IMR-90 (cell line): ENCODE measurements around the gene EPC1. TPM values are rescaled to one million over a fixed set of nuclear protein-coding genes. Genes with fewer than 3 reads are reported as not detected.

ENCODE experiments used
- ATAC-seq: fragments of 200-7000 bp; cut with Tn5 transposase; 2 replicates; pipeline ENCODE4 v1.9.1; 2020; ENCODE audit warnings: low read depth, mild to moderate bottlenecking, moderate library complexity
- BruUV-seq: library from RNA; stranded (reverse); fragments of 400-500 nt; replicated peaks from 2 replicates; lab custom pipeline; 2021; lab: Mats Ljungman, UMichigan
- CTCF ChIA-PET: fragments of 300-600 bp; formaldehyde crosslinking; extraction: SDS; loops from one replicate; lab custom pipeline; 2021; ENCODE audit warnings: antibody characterized with exemption; lab: Yijun Ruan, JAX
- POLR2A ChIA-PET: fragments of 300-600 bp; sonication (Branson Sonifier 250); formaldehyde crosslinking; loops from one replicate; lab custom pipeline; 2022; ENCODE audit warnings: antibody characterized with exemption; ENCODE audit not compliant: unreplicated experiment; lab: Charles Lee
- DNase-seq: peaks from one replicate; pipeline ENCODE4 v3.0.0; 2013
- H2AFZ ChIP-seq: replicated peaks from 2 replicates; pipeline ENCODE3; 2013; ENCODE audit warnings: low read length, mild to moderate bottlenecking; ENCODE audit not compliant: poor library complexity
- H2AK5ac ChIP-seq: 2 replicates; pipeline ENCODE4 v1.6.1; 2013; ENCODE audit warnings: low read depth, low read length, inconsistent platforms
- H2AK9ac ChIP-seq: replicated peaks from 2 replicates; pipeline ENCODE3; 2013; ENCODE audit warnings: mild to moderate bottlenecking, low read depth, low read length, moderate library complexity; ENCODE audit not compliant: poor library complexity
- H2BK120ac ChIP-seq: 2 replicates; pipeline ENCODE4 v1.6.1; 2013; ENCODE audit warnings: low read depth, low read length, inconsistent platforms
- H2BK15ac ChIP-seq: 3 replicates; pipeline ENCODE4 v1.6.1; 2013; ENCODE audit warnings: low read depth, low read length, inconsistent platforms
- H2BK20ac ChIP-seq: 2 replicates; pipeline ENCODE4 v1.6.1; 2013; ENCODE audit warnings: low read depth, mild to moderate bottlenecking, inconsistent platforms, low read length, moderate library complexity
- H2BK5ac ChIP-seq: 2 replicates; pipeline ENCODE4 v1.6.1; 2013; ENCODE audit warnings: mild to moderate bottlenecking, low read depth, low read length, inconsistent platforms; ENCODE audit not compliant: poor library complexity, severe bottlenecking
- H3K14ac ChIP-seq: replicated peaks from 2 replicates; pipeline ENCODE4 v1.6.1; 2013; ENCODE audit warnings: low read depth, low read length, inconsistent platforms
- H3K18ac ChIP-seq: 2 replicates; pipeline ENCODE4 v1.6.1; 2013; ENCODE audit warnings: low read depth, low read length, control low read depth
- H3K23ac ChIP-seq: 2 replicates; pipeline ENCODE4 v1.6.1; 2013; ENCODE audit warnings: low read depth, low read length, inconsistent platforms
- H3K27ac ChIP-seq: 2 replicates; pipeline ENCODE4 v1.5.1; 2013; ENCODE audit warnings: mild to moderate bottlenecking, control low read depth, low read length; ENCODE audit not compliant: insufficient read depth
- H3K27me3 ChIP-seq: 2 replicates; pipeline ENCODE4 v1.6.1; 2013; ENCODE audit warnings: low read length; ENCODE audit not compliant: control insufficient read depth, insufficient read depth
- H3K36me3 ChIP-seq: 2 replicates; pipeline ENCODE4 v1.6.1; 2013; ENCODE audit warnings: low read length, mixed read lengths; ENCODE audit not compliant: control insufficient read depth, insufficient read depth
- H3K4ac ChIP-seq: 2 replicates; pipeline ENCODE4 v1.6.1; 2013; ENCODE audit warnings: low read depth, low read length, inconsistent platforms
- H3K4me1 ChIP-seq: 2 replicates; pipeline ENCODE4 v1.6.1; 2013; ENCODE audit warnings: low read length, mixed read lengths; ENCODE audit not compliant: control insufficient read depth, insufficient read depth
- H3K4me2 ChIP-seq: 2 replicates; pipeline ENCODE4 v1.6.1; 2013; ENCODE audit warnings: low read depth, mild to moderate bottlenecking, control low read depth, low read length, moderate library complexity
- H3K4me3 ChIP-seq: 2 replicates; pipeline ENCODE4 v1.5.1; 2013; ENCODE audit warnings: low read depth, mild to moderate bottlenecking, control low read depth, low read length, moderate library complexity; ENCODE audit not compliant: insufficient read depth
- H3K56ac ChIP-seq: 2 replicates; pipeline ENCODE4 v1.6.1; 2013; ENCODE audit warnings: low read length, inconsistent platforms; ENCODE audit not compliant: insufficient read depth; ENCODE audit errors: extremely low read depth
- H3K79me1 ChIP-seq, 2 experiments: 2 replicates each; pipeline ENCODE4 v1.6.1; 2013; ENCODE audit warnings: low read length in 2 of 2, inconsistent platforms in 1 of 2, low read depth in 1 of 2
- H3K9ac ChIP-seq: 2 replicates; pipeline ENCODE4 v1.6.1; 2013; ENCODE audit warnings: low read depth, low read length, control low read depth
- H3K9me1 ChIP-seq: 2 replicates; pipeline ENCODE4 v1.6.1; 2013; ENCODE audit warnings: low read length, inconsistent platforms; ENCODE audit not compliant: insufficient read depth
- H3K9me3 ChIP-seq: 2 replicates; pipeline ENCODE4 v1.6.1; 2013; ENCODE audit warnings: low read length; ENCODE audit not compliant: control insufficient read depth, insufficient read depth
- H4K20me1 ChIP-seq: 2 replicates; pipeline ENCODE4 v1.6.1; 2013; ENCODE audit warnings: low read length, inconsistent platforms; ENCODE audit not compliant: insufficient read depth
- H4K5ac ChIP-seq: 2 replicates; pipeline ENCODE4 v1.6.1; 2013; ENCODE audit warnings: mild to moderate bottlenecking, low read depth, low read length, control low read depth
- H4K8ac ChIP-seq, 2 experiments: 2 replicates each; pipeline ENCODE4 v1.6.1; 2013; ENCODE audit warnings: low read depth in 2 of 2, low read length in 2 of 2, control low read depth in 1 of 2, inconsistent platforms in 1 of 2
- H4K91ac ChIP-seq: 2 replicates; pipeline ENCODE4 v1.6.1; 2013; ENCODE audit warnings: low read depth, low read length, inconsistent platforms; ENCODE audit not compliant: insufficient read depth
- BHLHE40 ChIP-seq: fragments of 150-350 bp; IDR thresholded peaks from 2 replicates; pipeline ENCODE4 v1.6.1; 2016; ENCODE audit warnings: mild to moderate bottlenecking, low read depth, low read length
- CEBPB ChIP-seq: IDR thresholded peaks from 2 replicates; pipeline ENCODE4 v1.6.1; 2012; ENCODE audit warnings: low read depth, low read length, improper control_type of control experiment
- CHD1 ChIP-seq: IDR thresholded peaks from 2 replicates; pipeline ENCODE4 v1.6.1; 2012; ENCODE audit warnings: low read depth, low read length, improper control_type of control experiment
- CTCF ChIP-seq: conservative IDR thresholded peaks from 2 replicates; pipeline ENCODE4 v1.5.1; 2012; ENCODE audit warnings: mild to moderate bottlenecking, low read depth, low read length, improper control_type of control experiment
- FOS ChIP-seq: fragments of 150-350 bp; IDR thresholded peaks from 2 replicates; pipeline ENCODE4 v1.6.1; 2016; ENCODE audit warnings: low read depth, low read length
- MAFK ChIP-seq: IDR thresholded peaks from 2 replicates; pipeline ENCODE4 v1.6.1; 2012; ENCODE audit warnings: low read depth, low read length, improper control_type of control experiment
- MAZ ChIP-seq: IDR thresholded peaks from 2 replicates; pipeline ENCODE4 v1.6.1; 2012; ENCODE audit warnings: low read depth, mild to moderate bottlenecking, low read length, improper control_type of control experiment, moderate library complexity, borderline replicate concordance
- MXI1 ChIP-seq: IDR thresholded peaks from 2 replicates; pipeline ENCODE4 v1.6.1; 2012; ENCODE audit warnings: low read depth, mild to moderate bottlenecking, low read length, moderate library complexity, borderline replicate concordance
- NFE2L2 ChIP-seq: fragments of 150-350 bp; IDR thresholded peaks from 2 replicates; pipeline ENCODE4 v1.6.1; 2016; ENCODE audit warnings: low read depth, mild to moderate bottlenecking, low read length
- RAD21 ChIP-seq: IDR thresholded peaks from 2 replicates; pipeline ENCODE4 v1.6.1; 2012; ENCODE audit warnings: low read length, improper control_type of control experiment
- RFX5 ChIP-seq: IDR thresholded peaks from 2 replicates; pipeline ENCODE4 v1.8.0; 2012; ENCODE audit warnings: low read depth, mild to moderate bottlenecking, low read length, moderate library complexity
- USF2 ChIP-seq: fragments of 150-350 bp; IDR thresholded peaks from 2 replicates; pipeline ENCODE4 v1.6.1; 2017; ENCODE audit warnings: mild to moderate bottlenecking, antibody characterized with exemption, low read length, low read depth
- whole genome bisulfite sequencing, 2 experiments: methylation state at CpG; one replicate each; pipeline versions ENCODE4 v1.1.5 to v1.1.7; 2013; ENCODE audit warnings: missing lambda C conversion rate in 2 of 2; ENCODE audit not compliant: insufficient read length in 1 of 2; ENCODE audit errors: extremely low coverage in 2 of 2; 5-methylcytosine and 5-hydroxymethylcytosine counted together
- dilution Hi-C: fragments of 300-500 bp; cut with HindIII; formaldehyde crosslinking; loops from one replicate; pipeline ENCODE4 v1.14.3; 2018; ENCODE audit warnings: low sequenced_read_pairs; ENCODE audit not compliant: unreplicated experiment
- in situ Hi-C: fragments of 300-500 bp; cut with MboI; formaldehyde crosslinking; loops from 3 replicates; pipeline ENCODE4 v1.14.3; 2019; ENCODE audit warnings: low sequenced_read_pairs, inconsistent platforms, mixed read lengths
- intact Hi-C: fragments of 100-400 bp; cut with micrococcal nuclease; formaldehyde crosslinking; loops from 2 replicates; pipeline ENCODE4 v1.10.0; 2022
- polyA plus RNA-seq, 3 experiments: library from polyadenylated mRNA; depleted of rRNA; stranded (reverse); fragments of >200 nt; gene quantifications; 2 replicates each; pipeline ENCODE4 v1.2.3, GENCODE V29; 2012; ENCODE audit warnings: low replicate concordance in 1 of 3
- total RNA-seq: library from RNA; depleted of rRNA; stranded (reverse); fragments of >200 nt; gene quantifications from 2 replicates; pipeline ENCODE4 v1.2.3, GENCODE V29; 2012
- TF ChIP-seq, protein P1 (sequence below): fragments of 150-350 bp; IDR thresholded peaks from 2 replicates; pipeline ENCODE4 v1.6.1; 2016; ENCODE audit warnings: low read depth, mild to moderate bottlenecking, low read length, moderate library complexity, borderline replicate concordance

Gene EPC1
- total and polyA plus RNA-seq, 2 of the 4 experiments (the other 2 are of a cell fraction) = 21.9 to 23.5 TPM

- TF ChIP-seq MXI1 = no peak
Observed at GRCh38 chr10:32269343-32270100, 77.4 kb downstream of the EPC1 start (continued).

- H2BK120ac ChIP-seq = no peak overlapping the region
- BruUV-seq = no TSS peak
- H3K27ac ChIP-seq = no peak overlapping the region
- H4K8ac ChIP-seq = no peak overlapping the region
- H3K23ac ChIP-seq = no peak overlapping the region
- no peak overlapping the region for H2AK9ac ChIP-seq
- no peak for ATAC-seq
- peaks cover 6 to 13% of the 10 kb centered on the region in 2 experiments for H3K79me1 ChIP-seq
- dilution Hi-C loops = no loop called here
- H2BK15ac ChIP-seq = no peak overlapping the region
- no peak overlapping the region for H2BK5ac ChIP-seq
- H3K14ac ChIP-seq = no peak overlapping the region
- no peak for DNase-seq
- H3K56ac ChIP-seq = no peak overlapping the region
- H3K36me3 ChIP-seq = peaks cover 35% of the 10 kb centered on the region
- peaks cover 3% of the 10 kb centered on the region; the same call in 1 of the 2 replicates for H3K9me1 ChIP-seq
- no peaks in the 10 kb centered on the region for H3K27me3 ChIP-seq
- WGBS, 2 experiments = no CpG with 5 or more reads among the region's 4 CpGs
- no peak overlapping the region for H4K91ac ChIP-seq
- H2AK5ac ChIP-seq = no peak overlapping the region
- H3K4me3 ChIP-seq = no peak overlapping the region
- no peak overlapping the region for H3K4ac ChIP-seq
- no peak overlapping the region for H3K4me2 ChIP-seq
- H4K5ac ChIP-seq = no peak overlapping the region
- ChIA-PET CTCF (no interaction called here), POLR2A (no interaction called here)
- no peak overlapping the region for H3K9ac ChIP-seq
- H4K20me1 ChIP-seq = peaks cover 3% of the 10 kb centered on the region; the same call in 1 of the 2 replicates
- H3K4me1 ChIP-seq = peaks cover 2% of the 10 kb centered on the region; the same call in 1 of the 2 replicates
- intact Hi-C loops = no loop called here
- H3K9me3 ChIP-seq = no peaks in the 10 kb centered on the region
- H3K18ac ChIP-seq = no peak overlapping the region
- H2BK20ac ChIP-seq = no peak overlapping the region
- in situ Hi-C loops = no loop called here
- no peak overlapping the region for H2AFZ ChIP-seq
- TF ChIP-seq RAD21 (no peak), CTCF (no peak), FOS (no peak), CHD1 (no peak), RFX5 (no peak), MXI1 (no peak), CEBPB (no peak), MAFK (no peak), USF2 (no peak), MAZ (no peak), NFE2L2 (no peak), BHLHE40 (no peak)
- TF ChIP-seq, protein P1, sequence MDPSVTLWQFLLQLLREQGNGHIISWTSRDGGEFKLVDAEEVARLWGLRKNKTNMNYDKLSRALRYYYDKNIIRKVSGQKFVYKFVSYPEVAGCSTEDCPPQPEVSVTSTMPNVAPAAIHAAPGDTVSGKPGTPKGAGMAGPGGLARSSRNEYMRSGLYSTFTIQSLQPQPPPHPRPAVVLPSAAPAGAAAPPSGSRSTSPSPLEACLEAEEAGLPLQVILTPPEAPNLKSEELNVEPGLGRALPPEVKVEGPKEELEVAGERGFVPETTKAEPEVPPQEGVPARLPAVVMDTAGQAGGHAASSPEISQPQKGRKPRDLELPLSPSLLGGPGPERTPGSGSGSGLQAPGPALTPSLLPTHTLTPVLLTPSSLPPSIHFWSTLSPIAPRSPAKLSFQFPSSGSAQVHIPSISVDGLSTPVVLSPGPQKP = no peak
Observed at GRCh38 chr10:32268788-32269187, 78.2 kb downstream of the EPC1 start.
